NK-92 (cell line): Measurements from ENCODE around the gene ZGLP1.
"Not testable (repeated sequence)": the region's sequence is repeated elsewhere in the genome, so short reads cannot be mapped to it uniquely, and the experiment has no call there.

ENCODE experiments used
- DNase-seq: peaks from one replicate; lab custom pipeline; 2025; ENCODE audit not compliant: unreplicated experiment; lab: John Stamatoyannopoulos, UW

Gene ZGLP1

GRCh38 chr19:10295305-10295846 is 14.2 kb downstream of the ZGLP1 start:
- no peak for DNase-seq

GRCh38 chr19:10294368-10294697 is 15.3 kb downstream of the ZGLP1 start:
- no peak for DNase-seq

- no peak for DNase-seq
These were observed 15.8 kb downstream of the ZGLP1 start for GRCh38 chr19:10293637-10294367.

- no peak for DNase-seq
These were observed 16.6 kb downstream of the ZGLP1 start for GRCh38 chr19:10292789-10293636.

GRCh38 chr19:10292206-10292788 is 17.3 kb downstream of the ZGLP1 start:
- no peak for DNase-seq

GRCh38 chr19:10291554-10292205 is 17.9 kb downstream of the ZGLP1 start:
- DNase-seq, result no peak

- DNase-seq, result no peak
These were observed 18.6 kb downstream of the ZGLP1 start for GRCh38 chr19:10290876-10291553.

GRCh38 chr19:10290357-10290875 is 19.2 kb downstream of the ZGLP1 start:
- no peak for DNase-seq

GRCh38 chr19:10289836-10290356 is 19.7 kb downstream of the ZGLP1 start, which contains the start of gene ICAM5:
ICAM5 (plus strand) TSS chr19:10289952; CDS start chr19:10290044, 92 bp downstream.
- DNase-seq, result no peak

GRCh38 chr19:10289167-10289835 is 20.3 kb downstream of the ZGLP1 start:
- DNase-seq, result no peak

- no peak for DNase-seq
These were observed 20.9 kb downstream of the ZGLP1 start for GRCh38 chr19:10288662-10289166.

GRCh38 chr19:10286803-10287737 is 22.5 kb downstream of the ZGLP1 start, which contains the start of gene ICAM4:
ICAM4 (plus strand) TSS chr19:10286955; CDS start chr19:10287013, 58 bp downstream.
- DNase-seq, result no peak

- no peak for DNase-seq
These were observed 24.2 kb downstream of the ZGLP1 start for GRCh38 chr19:10285393-10285792.

GRCh38 chr19:10284960-10285278 is 24.7 kb downstream of the ZGLP1 start:
- no peak for DNase-seq

- no peak for DNase-seq
These were observed 25.3 kb downstream of the ZGLP1 start for GRCh38 chr19:10284065-10284959.

- no peak for DNase-seq
These were observed 26.1 kb downstream of the ZGLP1 start for GRCh38 chr19:10283301-10284064.

GRCh38 chr19:10282043-10282442 is 27.6 kb downstream of the ZGLP1 start:
- not testable (repeated sequence) for DNase-seq
